ENCODE results near the gene PTTG1. TPM values are rescaled to one million over a fixed set of nuclear protein-coding genes. Genes with fewer than 3 reads are reported as not detected.

Gene PTTG1
- total and polyA plus RNA-seq, 2 of the 4 experiments (the other 2 are of a cell fraction): 98.6 to 118 TPM

DNA sequence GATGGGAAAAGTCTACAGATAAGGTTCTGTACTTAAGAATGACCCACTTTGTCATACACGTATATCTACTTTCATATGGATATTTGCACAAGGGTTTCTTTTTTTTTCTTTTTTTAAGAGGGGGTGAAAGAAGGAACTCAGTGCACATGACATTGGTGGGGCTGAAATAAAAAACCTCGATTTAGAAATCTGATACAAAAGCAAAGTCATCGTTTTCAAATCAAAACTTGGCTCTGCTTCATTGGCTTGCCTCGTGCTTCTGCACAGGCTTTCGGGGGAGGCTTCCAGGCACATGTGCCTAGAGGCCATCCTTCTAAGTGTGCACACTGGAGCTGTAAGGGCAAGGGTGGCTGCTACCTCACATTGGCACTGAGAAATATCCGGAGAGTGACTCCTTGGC, 31.1 kb downstream of the PTTG1 start:
- WGBS, 2 experiments (ENCODE audit: extremely low coverage in 2 of 2, insufficient read length in 1 of 2): 51% methylated on average over 3 of the region's 6 CpGs; no CpG with 5 or more reads in 1 of the 2 experiments
- no peak overlapping the region for H3K4me3 ChIP-seq (ENCODE audit: insufficient read depth, low read depth, low read length)
- H3K14ac ChIP-seq (replicated peaks; ENCODE audit: low read depth, low read length): no peak overlapping the region
- H2BK15ac ChIP-seq (ENCODE audit: low read depth, low read length): no peak overlapping the region
- no peak overlapping the region for H3K27ac ChIP-seq (ENCODE audit: insufficient read depth, low read length)
- no peak overlapping the region for H3K4me2 ChIP-seq (ENCODE audit: low read depth, low read length)
- H3K79me1 ChIP-seq (ENCODE audit: low read depth in 1 of 2, low read length in 2 of 2): no peaks in the 10 kb centered on the region
- no TSS peak for BruUV-seq (replicated peaks)
- ATAC-seq (ENCODE audit: low read depth): no peak
- H3K56ac ChIP-seq (ENCODE audit: extremely low read depth, insufficient read depth, low read length): no peak overlapping the region
- no peak overlapping the region for H4K91ac ChIP-seq (ENCODE audit: insufficient read depth, low read depth, low read length)
- no peak for TF ChIP-seq MAZ (IDR thresholded peaks at IDR 0.05; ENCODE audit: borderline replicate concordance, low read depth, low read length)
- TF ChIP-seq RCOR1 (IDR thresholded peaks at IDR 0.05; ENCODE audit: insufficient replicate concordance, low read length): no peak
- TF ChIP-seq SMC3 (IDR thresholded peaks at IDR 0.05; ENCODE audit: low read depth, low read length): no peak
- TF ChIP-seq, protein P1, sequence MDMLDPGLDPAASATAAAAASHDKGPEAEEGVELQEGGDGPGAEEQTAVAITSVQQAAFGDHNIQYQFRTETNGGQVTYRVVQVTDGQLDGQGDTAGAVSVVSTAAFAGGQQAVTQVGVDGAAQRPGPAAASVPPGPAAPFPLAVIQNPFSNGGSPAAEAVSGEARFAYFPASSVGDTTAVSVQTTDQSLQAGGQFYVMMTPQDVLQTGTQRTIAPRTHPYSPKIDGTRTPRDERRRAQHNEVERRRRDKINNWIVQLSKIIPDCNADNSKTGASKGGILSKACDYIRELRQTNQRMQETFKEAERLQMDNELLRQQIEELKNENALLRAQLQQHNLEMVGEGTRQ (IDR thresholded peaks at IDR 0.05; ENCODE audit: low read depth, low read length): no peak
- no peak for TF ChIP-seq CEBPB (IDR thresholded peaks at IDR 0.05; ENCODE audit: low read depth, low read length)
- no peak for TF ChIP-seq FOS (IDR thresholded peaks at IDR 0.05; ENCODE audit: low read depth, low read length)
- TF ChIP-seq POLR2A (IDR thresholded peaks at IDR 0.05; ENCODE audit: low read depth, low read length): no peak
- no peaks in the 10 kb centered on the region for H4K20me1 ChIP-seq (ENCODE audit: insufficient read depth, low read length)
- no peak overlapping the region for H2BK20ac ChIP-seq (ENCODE audit: low read depth, low read length)
- H2BK5ac ChIP-seq (ENCODE audit: low read depth, low read length, poor library complexity, severe bottlenecking): no peak overlapping the region
- DNase-seq: no peak
- H3K23ac ChIP-seq (ENCODE audit: low read depth, low read length): no peak overlapping the region
- H2AK9ac ChIP-seq (replicated peaks; ENCODE audit: low read depth, low read length, poor library complexity): no peak overlapping the region
- no peak overlapping the region for H2AFZ ChIP-seq (replicated peaks; ENCODE audit: low read length, poor library complexity)
- in situ Hi-C loops (cut with MboI; ENCODE audit: low sequenced_read_pairs) (no loop called here), dilution Hi-C loops (cut with HindIII; ENCODE audit: low sequenced_read_pairs, unreplicated experiment) (no loop called here), intact Hi-C loops (cut with micrococcal nuclease) (no loop called here)
- no peak overlapping the region for H4K8ac ChIP-seq (ENCODE audit: low read depth in 2 of 2, low read length in 2 of 2)
- no peaks in the 10 kb centered on the region for H3K9me3 ChIP-seq (ENCODE audit: control insufficient read depth, insufficient read depth, low read length)
- H3K4me1 ChIP-seq (ENCODE audit: control insufficient read depth, insufficient read depth, low read length): no peaks in the 10 kb centered on the region
- no peak overlapping the region for H2BK120ac ChIP-seq (ENCODE audit: low read depth, low read length)
- no peak overlapping the region for H3K4ac ChIP-seq (ENCODE audit: low read depth, low read length)
- H3K18ac ChIP-seq (ENCODE audit: low read depth, low read length): no peak overlapping the region
- no peak overlapping the region for H2AK5ac ChIP-seq (ENCODE audit: low read depth, low read length)
- CTCF ChIA-PET: interaction anchor here (1.8 to 2.0 kb wide), 2 partner anchors 11 to 14 kb away, joined by 4 to 8 read pairs; no protein-coding TSS in a partner anchor
- H3K27me3 ChIP-seq (ENCODE audit: control insufficient read depth, insufficient read depth, low read length): peaks cover 15% of the 10 kb centered on the region
- no peak overlapping the region for H4K5ac ChIP-seq (ENCODE audit: low read depth, low read length)
- H3K9me1 ChIP-seq (ENCODE audit: insufficient read depth, low read length): no peaks in the 10 kb centered on the region
- POLR2A ChIA-PET (ENCODE audit: unreplicated experiment): no interaction called here
- H3K36me3 ChIP-seq (ENCODE audit: control insufficient read depth, insufficient read depth, low read length): no peaks in the 10 kb centered on the region
- H3K9ac ChIP-seq (ENCODE audit: low read depth, low read length): no peak overlapping the region

All from IMR-90 (cell line).